H9 (cell line): Measurements from ENCODE around the gene ASB5. TPM values are rescaled to one million over a fixed set of nuclear protein-coding genes. Genes with fewer than 3 reads are reported as not detected.
A peak's percentile ranks its signal among the peaks of the same experiment; 100 is the strongest.

Experiments used
- DNase-seq: peaks from one replicate; pipeline ENCODE4 v3.0.0-alpha.2; 2017
- H2AFZ ChIP-seq: one replicate; pipeline ENCODE4 v1.6.1; 2013; ENCODE audit warnings: mild to moderate bottlenecking, low read length, control low read depth, moderate library complexity
- H2AK5ac ChIP-seq: 2 replicates; pipeline ENCODE4 v1.6.1; 2013; ENCODE audit warnings: low read length, control low read depth, mixed read lengths; ENCODE audit not compliant: insufficient read length
- H2BK120ac ChIP-seq: one replicate; pipeline ENCODE4 v1.6.1; 2013; ENCODE audit warnings: low read depth, mild to moderate bottlenecking, low read length, control low read depth, inconsistent platforms; ENCODE audit not compliant: poor library complexity, severe bottlenecking
- H2BK12ac ChIP-seq: 2 replicates; pipeline ENCODE4 v1.6.1; 2013; ENCODE audit warnings: low read length, control low read depth, mixed read lengths, low read depth; ENCODE audit not compliant: insufficient read length
- H2BK15ac ChIP-seq: 2 replicates; pipeline ENCODE4 v1.6.1; 2013; ENCODE audit warnings: low read depth, low read length, control low read depth
- H2BK20ac ChIP-seq: one replicate; pipeline ENCODE4 v1.6.1; 2013; ENCODE audit warnings: low read depth, mild to moderate bottlenecking, low read length, control low read depth, inconsistent platforms; ENCODE audit not compliant: poor library complexity, severe bottlenecking
- H2BK5ac ChIP-seq: 2 replicates; pipeline ENCODE4 v1.6.1; 2013; ENCODE audit warnings: low read length, control low read depth, mixed read lengths; ENCODE audit not compliant: insufficient read length
- H3K14ac ChIP-seq: 2 replicates; pipeline ENCODE4 v1.6.1; 2013; ENCODE audit warnings: low read length, control low read depth; ENCODE audit not compliant: insufficient read depth
- H3K18ac ChIP-seq: 2 replicates; pipeline ENCODE4 v1.6.1; 2013; ENCODE audit warnings: low read depth, mild to moderate bottlenecking, mixed read lengths, low read length, control low read depth; ENCODE audit not compliant: insufficient read length
- H3K23ac ChIP-seq: 2 replicates; pipeline ENCODE4 v1.6.1; 2013; ENCODE audit warnings: low read length, control low read depth, mixed read lengths, low read depth; ENCODE audit not compliant: insufficient read length
- H3K23me2 ChIP-seq: 2 replicates; pipeline ENCODE4 v1.6.1; 2013; ENCODE audit warnings: low read depth, mild to moderate bottlenecking, mixed read lengths, low read length, control low read depth; ENCODE audit not compliant: insufficient read length, poor library complexity, severe bottlenecking
- H3K27ac ChIP-seq: 2 replicates; pipeline ENCODE4 v1.5.1; 2013; ENCODE audit warnings: low read length, control low read depth, mixed read lengths, low read depth; ENCODE audit not compliant: insufficient read length
- H3K27me3 ChIP-seq: 2 replicates; pipeline ENCODE4 v1.6.1; 2013; ENCODE audit warnings: low read length, control low read depth, inconsistent platforms; ENCODE audit not compliant: insufficient read depth
- H3K4ac ChIP-seq: 2 replicates; pipeline ENCODE4 v1.6.1; 2013; ENCODE audit warnings: low read depth, mild to moderate bottlenecking, control low read depth, inconsistent platforms, low read length, moderate library complexity
- H3K4me1 ChIP-seq: 2 replicates; pipeline ENCODE4 v1.6.1; 2013; ENCODE audit warnings: low read length, control low read depth, inconsistent platforms; ENCODE audit not compliant: insufficient read depth
- H3K4me2 ChIP-seq: 2 replicates; pipeline ENCODE4 v1.6.1; 2013; ENCODE audit warnings: low read length, control low read depth, mixed read lengths; ENCODE audit not compliant: insufficient read length, insufficient read depth
- H3K56ac ChIP-seq: 2 replicates; pipeline ENCODE4 v1.6.1; 2013; ENCODE audit warnings: low read depth, mild to moderate bottlenecking, mixed read lengths, low read length, control low read depth; ENCODE audit not compliant: insufficient read length
- H3K79me1 ChIP-seq: 2 replicates; pipeline ENCODE4 v1.6.1; 2013; ENCODE audit warnings: low read depth, mild to moderate bottlenecking, moderate library complexity, low read length, control low read depth, inconsistent platforms; ENCODE audit not compliant: insufficient read depth, poor library complexity, severe bottlenecking
- H3K79me2 ChIP-seq: 2 replicates; pipeline ENCODE4 v1.6.1; 2013; ENCODE audit warnings: low read length, control low read depth, inconsistent platforms; ENCODE audit not compliant: insufficient read depth
- H3K9ac ChIP-seq: 2 replicates; pipeline ENCODE4 v1.6.1; 2013; ENCODE audit warnings: low read length, control low read depth, mixed read lengths; ENCODE audit not compliant: insufficient read length; ENCODE audit errors: extremely low read depth
- H3K9me3 ChIP-seq: one replicate; pipeline ENCODE4 v1.6.1; 2013; ENCODE audit warnings: low read depth, low read length, inconsistent platforms; ENCODE audit not compliant: control insufficient read depth
- H3T11ph ChIP-seq: one replicate; pipeline ENCODE4 v1.6.1; 2013; ENCODE audit warnings: mild to moderate bottlenecking, low read length, control low read depth, inconsistent platforms
- H4K20me1 ChIP-seq: one replicate; pipeline ENCODE4 v1.6.1; 2013; ENCODE audit not compliant: control insufficient read depth, insufficient read length, insufficient read depth
- H4K5ac ChIP-seq: 2 replicates; pipeline ENCODE4 v1.6.1; 2013; ENCODE audit warnings: low read depth, mild to moderate bottlenecking, mixed read lengths, low read length, control low read depth; ENCODE audit not compliant: insufficient read length
- H4K8ac ChIP-seq: replicated peaks from 2 replicates; pipeline ENCODE4 v1.6.1; 2013; ENCODE audit warnings: low read length, control low read depth, mixed read lengths, low read depth; ENCODE audit not compliant: insufficient read length
- H4K91ac ChIP-seq: 2 replicates; pipeline ENCODE4 v1.6.1; 2013; ENCODE audit warnings: low read depth, mild to moderate bottlenecking, moderate library complexity, mixed read lengths, low read length, control low read depth; ENCODE audit not compliant: insufficient read length
- H3K27ac Mint-ChIP-seq, 3 experiments: 2 replicates in 2 of 3; 3 replicates in 1 of 3; pipeline ENCODE4 v1.8.0; 2020 to 2021; ENCODE audit warnings: mixed read lengths in 3 of 3, mild to moderate bottlenecking in 1 of 3, moderate library complexity in 1 of 3
- H3K27me3 Mint-ChIP-seq: 2 replicates; pipeline ENCODE4 v1.8.0; 2021; ENCODE audit warnings: low read depth, mild to moderate bottlenecking, moderate library complexity, mixed read lengths
- H3K36me3 Mint-ChIP-seq, 3 experiments: 2 replicates in 2 of 3; 3 replicates in 1 of 3; pipeline ENCODE4 v1.8.0; 2020 to 2021; ENCODE audit warnings: low read depth in 3 of 3, mixed read lengths in 3 of 3; ENCODE audit not compliant: insufficient read depth in 1 of 3
- H3K4me1 Mint-ChIP-seq, 2 experiments: 2 replicates each; pipeline ENCODE4 v1.8.0; 2020; ENCODE audit warnings: mixed read lengths in 2 of 2
- H3K4me3 Mint-ChIP-seq, 2 experiments: 2 replicates in 1 of 2; 3 replicates in 1 of 2; pipeline ENCODE4 v1.8.0; 2020 to 2021; ENCODE audit warnings: mild to moderate bottlenecking in 2 of 2, mixed read lengths in 2 of 2, moderate library complexity in 1 of 2
- H3K9me3 Mint-ChIP-seq, 2 experiments: 2 replicates in 1 of 2; 3 replicates in 1 of 2; pipeline ENCODE4 v1.8.0; 2020; ENCODE audit warnings: mild to moderate bottlenecking in 2 of 2, mixed read lengths in 2 of 2, moderate library complexity in 1 of 2
- WGBS: extraction: QIAGEN DNeasy Blood & Tissue Kit; methylation state at CpG from one replicate; pipeline ENCODE4 v1.1.7; 2013; ENCODE audit warnings: missing lambda C conversion rate, low lambda C conversion rate, mixed read lengths; ENCODE audit not compliant: insufficient read length; ENCODE audit errors: extremely low coverage; 5-methylcytosine and 5-hydroxymethylcytosine counted together
- total RNA-seq: library from RNA; stranded (reverse); gene quantifications from 2 replicates; pipeline ENCODE4 v1.2.1, GENCODE V29; 2021
- TF ChIP-seq, protein P1 (sequence below): fragments of 200-600 bp; sonication (generic); conservative IDR thresholded peaks from 3 replicates; pipeline ENCODE4 v1.8.0; 2021; ENCODE audit warnings: antibody characterized with exemption, mild to moderate bottlenecking

ASB5 gene
- total RNA-seq, 1 experiment from 2014 or later: not detected

DNA sequence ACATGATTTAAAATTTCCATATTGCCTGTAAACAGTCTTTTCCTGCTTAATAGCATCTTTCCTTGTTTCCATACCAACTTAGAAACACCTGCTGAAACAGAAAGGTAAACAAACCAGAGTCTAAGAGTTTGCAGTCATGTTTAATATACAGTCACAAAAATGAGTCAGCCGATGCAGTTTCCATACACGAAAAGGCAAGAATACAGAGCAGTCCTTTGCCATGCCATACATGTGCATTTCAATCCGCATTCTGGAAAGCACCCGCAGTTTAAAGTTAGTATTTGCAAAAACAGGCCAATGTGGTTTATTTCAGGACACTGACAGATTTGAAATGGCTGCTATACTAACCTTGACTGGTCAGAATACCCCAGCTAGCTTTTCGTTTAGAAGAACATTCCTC is 32.1 kb downstream of the ASB5 start:
- no peaks in the 10 kb centered on the region for H3K79me1 ChIP-seq
- H3K14ac ChIP-seq: no peak overlapping the region
- no peaks in the 10 kb centered on the region for H3K27me3 ChIP-seq
- H2AFZ ChIP-seq: no peak overlapping the region
- DNase-seq: no peak
- no peak overlapping the region for H3K4me3 Mint-ChIP-seq
- no peaks in the 10 kb centered on the region for H3K9me3 Mint-ChIP-seq
- H3K4me1 ChIP-seq: no peaks in the 10 kb centered on the region
- H3K56ac ChIP-seq: no peak overlapping the region
- H3K4me1 Mint-ChIP-seq: peaks cover 19 to 22% of the 10 kb centered on the region in 2 experiments
- H3K27me3 Mint-ChIP-seq: no peaks in the 10 kb centered on the region
- H3K4me2 ChIP-seq: no peak overlapping the region
- H2BK15ac ChIP-seq: no peak overlapping the region
- no peaks in the 10 kb centered on the region for H3K36me3 Mint-ChIP-seq
- no peak overlapping the region for H2BK20ac ChIP-seq
- no peaks in the 10 kb centered on the region for H4K20me1 ChIP-seq
- H3K79me2 ChIP-seq: no peaks in the 10 kb centered on the region
- H2BK5ac ChIP-seq: no peak overlapping the region
- H4K91ac ChIP-seq: no peak overlapping the region
- TF ChIP-seq, protein P1, sequence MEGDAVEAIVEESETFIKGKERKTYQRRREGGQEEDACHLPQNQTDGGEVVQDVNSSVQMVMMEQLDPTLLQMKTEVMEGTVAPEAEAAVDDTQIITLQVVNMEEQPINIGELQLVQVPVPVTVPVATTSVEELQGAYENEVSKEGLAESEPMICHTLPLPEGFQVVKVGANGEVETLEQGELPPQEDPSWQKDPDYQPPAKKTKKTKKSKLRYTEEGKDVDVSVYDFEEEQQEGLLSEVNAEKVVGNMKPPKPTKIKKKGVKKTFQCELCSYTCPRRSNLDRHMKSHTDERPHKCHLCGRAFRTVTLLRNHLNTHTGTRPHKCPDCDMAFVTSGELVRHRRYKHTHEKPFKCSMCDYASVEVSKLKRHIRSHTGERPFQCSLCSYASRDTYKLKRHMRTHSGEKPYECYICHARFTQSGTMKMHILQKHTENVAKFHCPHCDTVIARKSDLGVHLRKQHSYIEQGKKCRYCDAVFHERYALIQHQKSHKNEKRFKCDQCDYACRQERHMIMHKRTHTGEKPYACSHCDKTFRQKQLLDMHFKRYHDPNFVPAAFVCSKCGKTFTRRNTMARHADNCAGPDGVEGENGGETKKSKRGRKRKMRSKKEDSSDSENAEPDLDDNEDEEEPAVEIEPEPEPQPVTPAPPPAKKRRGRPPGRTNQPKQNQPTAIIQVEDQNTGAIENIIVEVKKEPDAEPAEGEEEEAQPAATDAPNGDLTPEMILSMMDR: no peak
- no peak overlapping the region for H4K5ac ChIP-seq
- no CpG with 5 or more reads among the region's 5 CpGs for WGBS
- H2BK120ac ChIP-seq: no peak overlapping the region
- peak overlapping the region; percentile 75 for H2AK5ac ChIP-seq
- no peak overlapping the region for H3K27ac Mint-ChIP-seq
- H3T11ph ChIP-seq: no peak overlapping the region
- H3K4ac ChIP-seq: no peak overlapping the region
- no peak overlapping the region for H2BK12ac ChIP-seq
- no peaks in the 10 kb centered on the region for H3K23me2 ChIP-seq
- H3K9me3 ChIP-seq: no peaks in the 10 kb centered on the region
- no peak overlapping the region for H3K27ac ChIP-seq
- H3K9ac ChIP-seq: no peak overlapping the region
- H3K18ac ChIP-seq: no peak overlapping the region
- H3K23ac ChIP-seq: no peak overlapping the region
- no peak overlapping the region for H4K8ac ChIP-seq
